ENCODE results near the gene MAPK11.

Gene MAPK11

DNA sequence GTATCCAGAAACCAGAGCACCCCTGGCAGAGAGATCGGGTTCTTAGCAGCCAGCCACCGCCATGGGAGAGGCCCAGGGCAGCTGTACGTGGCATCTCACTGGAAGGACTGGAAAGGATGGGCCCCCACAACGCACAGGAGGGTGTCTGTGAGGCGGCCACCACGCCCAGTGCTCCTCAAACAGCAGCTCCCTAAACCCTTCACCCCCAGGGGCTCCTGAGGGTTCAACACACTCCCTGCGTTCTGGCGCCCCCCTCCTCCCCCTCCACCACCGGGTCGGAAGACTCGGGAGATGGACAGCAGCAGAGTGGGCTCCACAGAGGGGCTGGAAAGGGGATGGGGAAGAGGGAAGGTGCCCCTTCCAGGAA lies 9.8 kb downstream of the MAPK11 start:
- no peak for DNase-seq

DNA sequence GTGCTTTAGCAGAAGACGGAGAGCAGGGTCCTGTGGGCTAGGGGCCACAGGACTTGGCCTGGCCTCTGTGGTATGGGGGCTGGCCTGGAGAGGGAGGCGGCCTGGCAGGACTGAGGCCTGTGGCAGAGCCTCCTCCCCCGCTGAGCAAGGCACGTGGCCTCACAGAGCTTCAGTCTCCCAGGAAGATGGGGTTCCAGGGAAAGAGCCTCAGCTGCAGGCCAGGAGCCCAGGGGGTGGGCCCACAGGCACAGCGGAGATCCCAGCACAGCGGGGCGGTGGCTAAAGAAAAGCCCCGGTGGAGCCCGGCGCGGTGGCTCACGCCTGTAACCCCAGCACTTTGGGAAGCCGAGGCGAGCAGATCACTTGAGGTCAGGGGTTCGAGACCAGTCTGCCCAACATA lies 10.9 kb downstream of the MAPK11 start:
- no peak for DNase-seq

- no peak for DNase-seq
These were observed 11.6 kb downstream of the MAPK11 start for GRCh38 chr22:50258361-50259292.

DNA sequence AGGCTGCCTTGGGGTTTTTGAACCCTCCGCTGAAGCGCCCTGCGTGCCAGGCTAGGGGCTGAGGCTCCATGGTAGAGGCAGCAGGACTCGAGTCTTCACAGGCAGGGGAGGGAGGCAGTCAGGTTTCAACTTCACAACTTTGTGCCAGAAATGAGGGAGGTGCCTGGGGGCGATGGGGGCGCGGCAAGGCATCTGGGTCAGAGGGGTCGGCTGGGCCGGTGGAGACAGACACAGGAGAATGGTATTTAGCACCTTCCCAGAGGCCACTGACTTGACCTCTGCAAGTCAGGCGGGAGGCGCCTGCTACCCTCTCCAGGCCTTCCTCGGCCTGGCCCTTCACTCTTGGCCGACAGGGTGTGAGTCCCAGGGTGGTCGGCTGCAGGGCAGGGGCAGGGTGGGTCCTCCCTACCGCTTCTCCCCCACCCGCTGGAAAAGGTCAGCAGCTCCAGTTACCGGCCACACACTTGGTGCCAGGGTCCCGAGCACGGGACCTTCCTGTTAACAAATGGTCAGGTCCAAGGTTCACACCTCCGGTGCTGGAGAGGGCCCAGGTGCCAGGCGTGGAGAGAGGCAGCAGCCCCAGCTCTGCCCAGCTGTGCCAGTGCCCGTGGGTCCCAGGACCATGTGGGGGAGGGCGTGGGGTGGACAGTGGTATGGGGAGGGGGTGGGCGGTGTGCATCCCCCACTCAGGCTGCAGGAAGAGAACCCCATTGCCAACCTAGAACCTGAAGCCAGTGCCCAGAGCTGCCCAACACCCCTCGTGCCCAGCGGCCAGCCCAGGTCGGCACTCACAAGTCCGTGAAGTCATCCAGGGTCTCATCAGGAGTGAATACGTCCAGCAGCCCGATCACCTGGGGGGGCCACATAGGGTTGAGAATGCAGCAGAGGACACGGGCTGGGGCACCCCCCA lies 12.5 kb downstream of the MAPK11 start:
- DNase-seq = no peak

DNA sequence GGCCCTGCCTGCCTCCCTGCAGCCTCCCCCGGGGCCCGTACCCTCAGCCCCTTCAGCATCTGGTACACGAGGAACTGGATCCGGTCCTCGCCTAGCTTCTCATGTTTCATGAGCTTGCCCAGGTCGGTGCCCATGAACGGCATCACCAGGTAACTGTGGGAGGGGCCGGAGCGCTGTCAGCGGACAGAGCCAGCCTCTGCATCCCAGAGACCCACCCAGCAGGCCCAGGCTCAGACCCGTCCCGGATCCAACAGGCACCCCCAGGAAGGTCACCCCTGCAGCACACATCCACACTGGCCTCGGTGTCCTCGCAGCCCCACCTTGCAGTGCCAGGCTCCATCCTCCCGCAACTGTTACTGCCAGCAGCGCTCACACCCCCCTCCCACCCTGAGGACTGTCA lies 13.1 kb downstream of the MAPK11 start:
- DNase-seq = no peak

DNA sequence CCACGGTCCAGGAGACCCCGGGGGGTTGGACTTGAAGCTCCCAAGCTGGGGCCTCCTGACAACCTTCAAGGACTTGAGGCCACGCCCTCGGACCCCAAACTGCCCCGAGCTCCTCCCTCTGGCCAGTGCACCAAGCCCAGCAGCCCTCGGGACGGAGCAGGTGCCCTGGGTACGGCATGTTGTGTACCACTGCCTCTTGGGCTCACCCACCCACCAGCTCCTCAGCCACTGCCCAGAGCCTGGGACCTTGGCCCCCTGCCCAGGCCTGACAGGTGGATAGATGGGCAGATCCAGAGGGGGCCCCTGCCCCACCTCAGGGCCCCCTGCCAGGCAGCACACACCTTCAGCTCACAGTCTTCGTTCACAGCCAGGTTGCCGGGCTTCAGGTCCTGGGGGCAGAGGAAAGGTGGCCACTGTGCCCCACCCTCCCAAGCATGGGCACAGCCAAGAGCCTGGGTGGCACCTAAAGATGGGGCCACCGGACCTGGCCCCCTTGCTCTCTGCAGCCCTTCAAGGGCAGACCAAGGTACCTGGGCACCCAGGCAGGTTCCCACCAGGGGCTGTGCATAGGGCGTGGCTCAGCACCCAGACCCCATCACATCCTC lies 13.8 kb downstream of the MAPK11 start:
- DNase-seq = no peak

- DNase-seq = no peak
These were observed 14.6 kb downstream of the MAPK11 start for GRCh38 chr22:50255607-50256006.

DNA sequence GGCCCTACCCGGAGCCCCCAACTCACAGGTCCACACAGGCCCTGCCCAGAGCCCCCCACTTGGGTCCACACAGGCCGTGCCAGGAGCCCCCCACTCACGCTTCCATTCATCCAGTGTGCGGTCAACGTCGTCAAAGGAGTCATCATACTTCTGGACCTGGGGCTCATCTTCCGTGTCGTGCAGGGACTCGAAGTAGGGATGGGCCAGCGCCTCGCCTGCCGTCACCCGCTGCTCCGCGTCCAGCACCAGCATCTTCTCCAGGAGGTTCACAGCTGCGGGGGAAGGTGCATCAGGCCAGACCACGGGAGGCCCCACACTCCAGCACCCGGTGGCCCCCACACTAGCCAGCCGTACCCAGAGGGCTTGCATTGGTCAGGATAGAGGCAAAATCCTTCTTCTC lies 15.1 kb downstream of the MAPK11 start:
- no peak for DNase-seq

GRCh38 chr22:50253941-50254340 lies 16.2 kb downstream of the MAPK11 start:
- DNase-seq = no peak

- no peak for DNase-seq
These were observed 16.9 kb downstream of the MAPK11 start for GRCh38 chr22:50253046-50253915.

DNA sequence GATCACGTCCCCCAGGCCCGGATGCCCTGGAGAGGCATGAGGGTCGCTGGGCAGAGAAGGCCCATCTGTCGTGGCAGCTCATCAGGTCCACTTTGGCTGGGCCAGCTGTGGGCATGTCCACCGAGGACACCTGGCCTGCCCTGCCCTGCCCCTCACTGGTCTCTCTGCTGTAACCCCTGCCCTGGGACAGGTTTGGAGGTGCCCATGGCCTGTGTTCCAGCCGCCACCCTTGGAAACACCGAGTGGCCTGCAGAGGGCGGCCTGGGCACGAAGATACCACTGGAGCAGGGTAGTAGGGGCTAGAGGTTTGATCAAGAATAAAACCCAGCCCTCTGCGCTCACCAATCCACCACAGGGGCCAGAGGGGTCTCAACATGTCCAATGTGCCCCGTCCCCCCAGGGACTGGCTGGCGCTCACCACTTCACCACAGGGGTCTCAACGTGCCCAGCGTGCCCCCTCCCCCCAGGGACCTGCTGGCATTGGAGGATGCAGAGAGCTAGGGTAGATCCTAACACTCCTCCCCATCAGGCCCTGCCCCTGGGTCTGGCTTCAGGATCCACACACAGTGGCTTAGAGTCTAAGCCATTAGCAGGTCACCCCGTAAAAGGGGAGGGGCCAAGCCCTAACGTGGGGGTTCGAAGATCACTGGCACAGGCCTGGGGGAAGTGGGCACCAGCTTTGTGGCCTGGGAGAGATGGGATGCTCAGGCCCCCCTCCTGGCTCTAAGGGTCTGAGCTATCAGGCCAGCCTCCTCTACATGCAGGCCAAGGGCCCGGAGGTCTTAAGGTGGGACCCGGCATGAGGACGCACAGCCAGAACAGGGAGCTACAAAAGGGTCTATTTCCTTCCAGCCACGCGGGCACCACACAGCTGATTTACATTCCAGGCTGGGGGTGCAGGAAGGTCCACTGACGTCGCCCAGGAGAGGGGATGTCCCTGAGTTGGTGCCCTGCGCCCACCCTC lies 17.8 kb downstream of the MAPK11 start:
- DNase-seq = peak; percentile 60

DNA sequence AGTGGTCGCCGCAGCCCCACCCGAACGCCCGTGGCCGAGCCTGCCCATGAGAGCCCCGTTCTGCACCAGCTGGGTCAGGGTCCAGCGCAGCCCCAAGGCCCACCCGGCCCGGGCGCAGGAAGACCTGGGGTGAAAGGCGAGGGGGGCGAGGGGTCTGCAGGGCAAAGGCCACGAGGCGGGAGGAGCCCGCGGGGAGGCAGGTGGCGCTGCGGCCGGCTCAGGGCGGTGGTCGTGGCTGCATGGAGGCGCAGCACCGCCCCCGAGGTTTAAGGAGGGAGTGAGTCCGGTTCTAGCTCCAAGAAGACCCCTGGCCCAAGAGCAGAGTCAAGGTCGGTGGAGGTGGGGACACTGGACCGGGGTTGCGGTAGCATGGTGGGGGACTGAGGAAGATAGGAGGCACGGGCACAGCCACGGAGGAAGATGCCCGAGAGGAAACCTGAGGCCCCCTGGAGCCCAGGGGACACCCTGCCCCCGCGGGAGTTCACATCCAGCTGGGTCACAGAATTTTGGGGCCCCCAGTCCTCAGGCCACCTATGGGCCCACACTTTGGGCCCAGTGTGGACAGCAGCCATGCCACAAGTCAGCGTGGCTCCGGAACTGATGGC lies 18.6 kb downstream of the MAPK11 start:
- DNase-seq = no peak

- peak; percentile 80 for DNase-seq
These were observed 19.4 kb downstream of the MAPK11 start, which contains the start of gene HDAC10 for GRCh38 chr22:50250555-50251476. TSS of gene HDAC10 (minus strand) at chr22:50251265. CDS start at chr22:50251032, 233 bp downstream.

GRCh38 chr22:50250249-50250554 lies 20.0 kb downstream of the MAPK11 start:
- no peak for DNase-seq

DNA sequence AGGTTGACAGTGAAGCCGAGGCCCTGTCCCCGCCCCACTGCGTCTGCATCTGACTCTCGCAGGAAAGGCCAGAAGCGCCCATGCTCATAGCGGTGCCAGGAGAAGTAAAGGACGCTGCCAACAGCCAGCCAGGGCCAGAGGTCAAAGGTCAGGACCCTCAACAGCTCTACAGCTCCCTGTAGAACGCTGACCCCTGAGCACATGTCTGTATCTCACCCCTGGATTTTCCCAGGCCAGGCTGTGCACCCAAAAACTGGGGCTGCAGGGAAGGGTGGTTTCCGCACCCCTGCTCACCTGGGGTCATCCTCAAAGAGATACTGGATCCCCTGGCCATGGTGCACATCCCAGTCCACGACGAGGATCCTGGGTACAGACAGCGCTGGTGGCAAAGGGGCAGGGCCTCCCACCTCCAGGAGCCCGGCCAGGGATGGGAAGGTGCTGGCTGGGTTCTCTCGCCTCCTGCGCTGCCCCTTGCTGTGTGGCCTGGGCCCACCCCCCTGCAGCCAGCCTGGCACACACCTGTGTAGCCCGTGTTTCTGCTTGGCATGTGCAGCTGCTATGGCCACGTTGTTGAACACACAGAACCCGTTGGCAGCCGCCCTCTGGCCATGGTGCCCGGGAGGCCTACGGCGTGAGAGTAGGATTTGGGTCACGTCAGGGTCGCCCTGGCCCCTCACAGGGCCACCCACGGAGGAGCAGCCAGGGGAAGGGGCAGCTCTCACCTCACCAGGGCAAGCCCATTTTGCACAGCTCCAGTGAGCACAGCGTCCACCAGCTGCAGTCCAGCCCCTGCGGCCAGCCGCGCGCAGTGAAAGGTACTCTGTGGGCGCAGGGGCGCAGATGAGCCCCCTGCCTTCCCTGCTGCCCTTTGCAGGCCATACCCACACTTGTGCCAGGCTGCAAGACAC lies 20.6 kb downstream of the MAPK11 start:
- no peak for DNase-seq

DNA sequence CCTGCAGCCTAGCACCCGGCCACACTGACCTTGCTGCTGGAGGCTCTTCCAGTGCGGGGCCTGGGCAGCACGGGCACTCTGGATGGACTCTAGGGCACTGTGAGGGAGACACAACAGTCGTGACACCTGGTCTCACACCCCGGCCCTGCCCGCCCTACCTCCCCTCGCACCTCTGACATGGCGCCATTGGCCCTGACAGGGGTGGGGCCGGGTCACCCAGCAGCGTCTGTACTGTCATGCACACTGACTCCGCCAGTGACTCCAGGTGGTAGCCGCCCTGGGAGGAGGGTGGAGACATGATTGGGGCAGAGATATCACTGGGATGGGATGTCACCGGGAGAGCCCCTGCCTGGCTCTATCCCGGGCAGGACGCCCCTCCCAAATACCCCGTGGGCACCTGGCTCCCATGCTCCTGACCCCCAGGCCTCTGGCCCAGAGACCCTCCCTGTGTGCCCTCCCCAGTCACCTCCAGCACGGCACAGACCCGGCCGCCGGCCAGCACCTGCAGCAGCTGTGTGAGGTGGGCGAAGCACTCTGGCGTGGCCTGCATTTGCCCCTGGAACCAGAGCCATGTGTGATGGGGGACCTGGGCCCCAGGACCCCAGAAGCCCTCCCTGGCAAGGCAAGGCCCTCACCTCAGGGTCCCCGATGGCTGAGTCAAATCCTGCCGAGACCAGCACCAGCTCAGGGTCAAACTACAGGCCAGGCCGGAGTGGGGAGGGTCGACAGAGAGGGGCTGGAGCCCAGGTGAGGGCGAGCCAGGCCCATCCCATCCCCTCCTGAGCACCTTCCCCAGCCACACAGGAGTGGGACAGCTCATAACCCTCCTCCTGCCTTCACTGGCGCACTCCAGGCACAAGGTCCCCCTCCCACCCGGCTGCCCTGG lies 21.7 kb downstream of the MAPK11 start:
- DNase-seq = no peak

GRCh38 chr22:50247748-50248147 lies 22.4 kb downstream of the MAPK11 start:
- DNase-seq = peak; percentile 57
